SK-N-SH (cell line): ENCODE results near the gene ATP11A. TPM values are rescaled to one million over a fixed set of nuclear protein-coding genes. Genes with fewer than 3 reads are reported as not detected.

Experiments
- CTCF ChIA-PET: fragments of 300-600, 350-600 bp; formaldehyde crosslinking; extraction: SDS; loops from one replicate; lab custom pipeline; 2021; lab: Yijun Ruan, JAX
- POLR2A ChIA-PET: fragments of 350-600 bp; sonication (Branson Sonifier 250); formaldehyde crosslinking; extraction: SDS; loops from one replicate; lab custom pipeline; 2020; ENCODE audit warnings: antibody characterized with exemption, inconsistent platforms; lab: Yijun Ruan, JAX
- DNase-seq: peaks from one replicate; pipeline ENCODE4 v3.0.0; 2012
- H2AFZ ChIP-seq: fragments of 200-600 bp; sonication (generic); 2 replicates; pipeline ENCODE4 v1.8.1; 2016; ENCODE audit warnings: antibody characterized with exemption, mild to moderate bottlenecking, low read depth
- H3F3A ChIP-seq: fragments of 200-600 bp; sonication (generic); replicated peaks from 2 replicates; pipeline ENCODE3; 2016; ENCODE audit warnings: antibody characterized with exemption, mild to moderate bottlenecking; ENCODE audit not compliant: insufficient read depth
- H3K27ac ChIP-seq, 2 experiments: fragments of 200-500 bp in 1 of 2; fragments of 200-600 bp in 1 of 2; sonication (Bioruptor generic) in 1 of 2; sonication (generic), shearing (Covaris generic) in 1 of 2; 2 replicates each; pipeline versions ENCODE4 v1.5.1 to v1.6.1; 2014 to 2016; ENCODE audit warnings: low read depth in 2 of 2, inconsistent platforms in 1 of 2, low read length in 1 of 2, mild to moderate bottlenecking in 1 of 2, mixed read lengths in 1 of 2
- H3K27me3 ChIP-seq: fragments of 200-600 bp; sonication (generic), shearing (Covaris generic); 2 replicates; pipeline ENCODE4 v1.6.1; 2016; ENCODE audit warnings: mixed run types; ENCODE audit not compliant: insufficient read depth
- H3K36me3 ChIP-seq, 2 experiments: fragments of 200-500 bp in 1 of 2; fragments of 200-600 bp in 1 of 2; sonication (Bioruptor generic) in 1 of 2; sonication (generic) in 1 of 2; replicated peaks in 1 of 2; 2 replicates each; pipeline versions ENCODE3 to v1.5.1; 2014 to 2016; ENCODE audit warnings: low read length in 1 of 2, mild to moderate bottlenecking in 1 of 2; ENCODE audit not compliant: insufficient read depth in 2 of 2, control insufficient read depth in 1 of 2
- H3K4me1 ChIP-seq, 2 experiments: fragments of 200-500 bp in 1 of 2; fragments of 200-600 bp in 1 of 2; sonication (Bioruptor generic) in 1 of 2; sonication (generic), shearing (Covaris generic) in 1 of 2; 2 replicates each; pipeline versions ENCODE4 v1.5.1 to v1.6.1; 2014 to 2016; ENCODE audit warnings: low read depth in 1 of 2, low read length in 1 of 2, mixed run types in 1 of 2; ENCODE audit not compliant: insufficient read depth in 2 of 2, control insufficient read depth in 1 of 2
- H3K4me2 ChIP-seq: fragments of 200-600 bp; sonication (generic), shearing (Covaris generic); 2 replicates; pipeline ENCODE4 v1.6.1; 2017; ENCODE audit warnings: mixed run types
- H3K4me3 ChIP-seq, 2 experiments: fragments of 200-500 bp in 1 of 2; fragments of 200-600 bp in 1 of 2; sonication (Bioruptor generic) in 1 of 2; sonication (generic), shearing (Covaris generic) in 1 of 2; 2 replicates each; pipeline versions ENCODE4 v1.5.1 to v1.8.1; 2014 to 2016; ENCODE audit warnings: low read depth in 2 of 2, inconsistent platforms in 1 of 2, low read length in 1 of 2, mild to moderate bottlenecking in 1 of 2, mixed read lengths in 1 of 2, moderate library complexity in 1 of 2
- H3K79me2 ChIP-seq: fragments of 200-600 bp; sonication (generic); 2 replicates; pipeline ENCODE4 v1.8.1; 2017; ENCODE audit warnings: mild to moderate bottlenecking; ENCODE audit not compliant: insufficient read depth
- H3K9ac ChIP-seq: fragments of 200-600 bp; sonication (generic); 2 replicates; pipeline ENCODE4 v1.6.1; 2017; ENCODE audit warnings: mixed run types
- H3K9me2 ChIP-seq: fragments of 200-600 bp; sonication (generic); 2 replicates; pipeline ENCODE4 v1.6.1; 2017; ENCODE audit warnings: mixed run types
- H3K9me3 ChIP-seq: fragments of 200-600 bp; sonication (generic); 2 replicates; pipeline ENCODE4 v1.6.1; 2017; ENCODE audit warnings: mixed run types, mild to moderate bottlenecking, moderate library complexity
- H4K20me1 ChIP-seq: fragments of 200-600 bp; sonication (generic); 2 replicates; pipeline ENCODE4 v1.6.1; 2017; ENCODE audit warnings: mild to moderate bottlenecking, mixed run types; ENCODE audit not compliant: insufficient read depth
- CTCF ChIP-seq: fragments of 200-600 bp; sonication (generic); IDR thresholded peaks from 2 replicates; pipeline ENCODE4 v1.6.1; 2017; ENCODE audit warnings: antibody characterized with exemption, mild to moderate bottlenecking, moderate library complexity
- FOSL2 ChIP-seq: IDR thresholded peaks from 2 replicates; pipeline ENCODE4 v1.4.0; 2012; ENCODE audit warnings: low read depth, mild to moderate bottlenecking, moderate library complexity, borderline replicate concordance
- FOXJ3 ChIP-seq: sonication (generic); formaldehyde crosslinking; IDR thresholded peaks from 2 replicates; pipeline ENCODE4 v1.5.1; 2020; ENCODE audit warnings: mild to moderate bottlenecking, missing genetic modification reagents
- JUND ChIP-seq: IDR thresholded peaks from 2 replicates; pipeline ENCODE4 v1.4.0; 2012
- MEF2A ChIP-seq: IDR thresholded peaks from 2 replicates; pipeline ENCODE4 v1.4.0; 2012; ENCODE audit warnings: low read depth, borderline replicate concordance
- MXI1 ChIP-seq: IDR thresholded peaks from 2 replicates; pipeline ENCODE4 v1.6.1; 2012; ENCODE audit warnings: mild to moderate bottlenecking, low read depth, low read length, improper control_type of control experiment
- NRF1 ChIP-seq: IDR thresholded peaks from 2 replicates; pipeline ENCODE4 v1.6.1; 2012; ENCODE audit warnings: low read depth, mild to moderate bottlenecking, low read length
- POLR2AphosphoS5 ChIP-seq: IDR thresholded peaks from 2 replicates; pipeline ENCODE4 v1.6.1; 2012; ENCODE audit warnings: low read depth, low read length
- RCOR1 ChIP-seq: fragments of 150-350 bp; IDR thresholded peaks from 2 replicates; pipeline ENCODE4 v1.6.1; 2017; ENCODE audit warnings: antibody characterized with exemption, low read length
- RFX5 ChIP-seq: IDR thresholded peaks from 2 replicates; pipeline ENCODE4 v1.6.1; 2012; ENCODE audit warnings: mild to moderate bottlenecking, improper control_type of control experiment, low read length
- RXRA ChIP-seq: IDR thresholded peaks from 2 replicates; pipeline ENCODE4 v1.4.0; 2012; ENCODE audit warnings: low read depth, mild to moderate bottlenecking, borderline replicate concordance
- SIN3A ChIP-seq: IDR thresholded peaks from 2 replicates; pipeline ENCODE4 v1.6.1; 2012; ENCODE audit warnings: low read depth, mild to moderate bottlenecking, low read length, moderate library complexity, borderline replicate concordance
- TEAD4 ChIP-seq: IDR thresholded peaks from 2 replicates; pipeline ENCODE4 v1.4.0; 2012; ENCODE audit warnings: mild to moderate bottlenecking, borderline replicate concordance; ENCODE audit not compliant: insufficient read depth
- USF2 ChIP-seq: fragments of 150-350 bp; IDR thresholded peaks from 2 replicates; pipeline ENCODE4 v1.6.1; 2017; ENCODE audit warnings: antibody characterized with exemption, low read length, low read depth, borderline replicate concordance
- WGBS: methylation state at CpG from one replicate; pipeline ENCODE4 v1.1.6; 2017; ENCODE audit warnings: low lambda C conversion rate; 5-methylcytosine and 5-hydroxymethylcytosine counted together
- polyA plus RNA-seq, 3 experiments: library from polyadenylated mRNA; depleted of rRNA; stranded (reverse); fragments of >200 nt; gene quantifications; 2 replicates each; pipeline ENCODE4 v1.2.3, GENCODE V29; 2012
- TF ChIP-seq, protein P1 (sequence below): IDR thresholded peaks from 2 replicates; pipeline ENCODE4 v1.4.0; 2012; ENCODE audit warnings: low read depth, borderline replicate concordance
- TF ChIP-seq, protein P2 (sequence below): fragments of 150-350 bp; IDR thresholded peaks from 2 replicates; pipeline ENCODE4 v1.6.1; 2016; ENCODE audit warnings: mild to moderate bottlenecking, low read depth, low read length
- TF ChIP-seq, protein P3 (sequence below): IDR thresholded peaks from 2 replicates; pipeline ENCODE4 v1.4.0; 2012; ENCODE audit warnings: low read depth, borderline replicate concordance

Gene ATP11A
- polyA plus RNA-seq, 1 of the 3 experiments (the other 2 are of a cell fraction) = 4.1 TPM

- Histone ChIP-seq H3F3A (no peaks in the 10 kb centered on the region), H3K27me3 (no peaks in the 10 kb centered on the region), H3K79me2 (no peaks in the 10 kb centered on the region), H3K4me2 (no peak overlapping the region), H2AFZ (no peak overlapping the region), H3K9ac (no peak overlapping the region), H3K9me3 (no peaks in the 10 kb centered on the region), H4K20me1 (no peaks in the 10 kb centered on the region), H3K27ac (no peak overlapping the region), H3K4me1 (peaks cover 0 to 2% of the 10 kb centered on the region in 2 experiments; a peak in 1 of 4 replicates), H3K9me2 (no peaks in the 10 kb centered on the region), H3K4me3 (no peak overlapping the region), H3K36me3 (no peaks in the 10 kb centered on the region)
- DNase-seq = no peak
- TF ChIP-seq FOXJ3 (CRISPR knock-in tag) (no peak), RXRA (no peak), USF2 (no peak), TEAD4 (no peak), NRF1 (no peak)
- TF ChIP-seq, protein P1, sequence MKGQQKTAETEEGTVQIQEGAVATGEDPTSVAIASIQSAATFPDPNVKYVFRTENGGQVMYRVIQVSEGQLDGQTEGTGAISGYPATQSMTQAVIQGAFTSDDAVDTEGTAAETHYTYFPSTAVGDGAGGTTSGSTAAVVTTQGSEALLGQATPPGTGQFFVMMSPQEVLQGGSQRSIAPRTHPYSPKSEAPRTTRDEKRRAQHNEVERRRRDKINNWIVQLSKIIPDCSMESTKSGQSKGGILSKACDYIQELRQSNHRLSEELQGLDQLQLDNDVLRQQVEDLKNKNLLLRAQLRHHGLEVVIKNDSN = no peak
- ChIA-PET POLR2A (no interaction called here), CTCF (interaction anchor here (0.8 kb wide), 1 partner anchor 10 kb away, joined by 3 read pairs; no protein-coding TSS in a partner anchor)
- 84% methylated on average over 6 of the region's 17 CpGs for WGBS
These were observed 10.5 kb upstream of the ATP11A start for GRCh38 chr13:112679381-112679780.

DNA sequence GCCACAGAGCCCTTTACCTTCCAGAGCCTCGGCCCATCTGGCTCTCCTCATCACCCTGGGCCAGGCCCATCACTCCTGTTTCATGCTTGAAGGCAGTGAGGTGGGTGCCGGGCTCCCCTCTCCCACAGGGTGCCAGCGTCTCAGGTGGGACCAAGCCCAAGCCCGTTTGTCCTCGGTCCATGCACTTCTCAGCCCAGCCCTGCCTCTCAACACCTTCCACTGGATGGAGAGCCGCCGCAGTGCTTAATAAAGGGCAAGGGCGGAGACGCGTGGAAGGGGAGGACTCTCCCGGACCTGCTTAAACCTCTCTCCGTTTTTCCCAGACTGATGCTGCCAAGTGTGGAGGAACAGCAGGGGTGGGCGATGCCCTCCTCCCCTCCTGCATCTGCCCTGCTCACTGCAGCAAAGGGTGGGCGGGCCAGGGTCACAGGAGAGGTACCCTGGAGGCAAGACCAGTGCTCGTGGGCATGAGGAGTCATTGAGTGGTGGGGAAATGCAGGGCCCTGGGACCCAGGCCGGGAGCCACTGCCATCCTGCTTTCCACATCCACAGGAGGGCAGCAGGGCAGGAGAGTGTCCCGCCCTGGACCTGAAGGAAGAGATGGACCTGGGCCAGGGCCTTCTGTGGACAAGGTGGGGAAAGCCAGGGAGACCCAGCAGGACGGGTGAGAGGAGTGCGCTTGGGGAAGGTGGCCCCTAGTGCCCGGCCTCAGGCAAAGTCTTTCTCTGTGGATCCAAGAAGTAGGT is 9.7 kb upstream of the ATP11A start:
- H3F3A ChIP-seq = no peaks in the 10 kb centered on the region
- no peak overlapping the region for H3K27ac ChIP-seq
- POLR2A ChIA-PET = no interaction called here
- no peak for DNase-seq
- no peaks in the 10 kb centered on the region for H3K79me2 ChIP-seq
- CTCF ChIA-PET = interaction anchor here (0.8 to 1.5 kb wide), 3 partner anchors 9 to 195 kb away, joined by 3 read pairs; no protein-coding TSS in a partner anchor
- H3K9ac ChIP-seq = no peak overlapping the region
- H3K4me1 ChIP-seq = peaks cover 0 to 2% of the 10 kb centered on the region in 2 experiments; a peak in 1 of 4 replicates
- no peak overlapping the region for H3K4me2 ChIP-seq
- H3K9me3 ChIP-seq = no peaks in the 10 kb centered on the region
- no peaks in the 10 kb centered on the region for H3K9me2 ChIP-seq
- H4K20me1 ChIP-seq = no peaks in the 10 kb centered on the region
- 72% methylated on average over 20 of the region's 20 CpGs for WGBS
- H3K27me3 ChIP-seq = no peaks in the 10 kb centered on the region
- no peak overlapping the region for H2AFZ ChIP-seq
- H3K36me3 ChIP-seq = no peaks in the 10 kb centered on the region
- no peak overlapping the region for H3K4me3 ChIP-seq
- TF ChIP-seq RXRA (no peak), RCOR1 (no peak), FOSL2 (no peak), RFX5 (no peak), SIN3A (no peak), CTCF (no peak), MXI1 (no peak), POLR2AphosphoS5 (no peak), MEF2A (no peak), JUND (no peak)
- TF ChIP-seq, protein P2, sequence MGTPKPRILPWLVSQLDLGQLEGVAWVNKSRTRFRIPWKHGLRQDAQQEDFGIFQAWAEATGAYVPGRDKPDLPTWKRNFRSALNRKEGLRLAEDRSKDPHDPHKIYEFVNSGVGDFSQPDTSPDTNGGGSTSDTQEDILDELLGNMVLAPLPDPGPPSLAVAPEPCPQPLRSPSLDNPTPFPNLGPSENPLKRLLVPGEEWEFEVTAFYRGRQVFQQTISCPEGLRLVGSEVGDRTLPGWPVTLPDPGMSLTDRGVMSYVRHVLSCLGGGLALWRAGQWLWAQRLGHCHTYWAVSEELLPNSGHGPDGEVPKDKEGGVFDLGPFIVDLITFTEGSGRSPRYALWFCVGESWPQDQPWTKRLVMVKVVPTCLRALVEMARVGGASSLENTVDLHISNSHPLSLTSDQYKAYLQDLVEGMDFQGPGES = no peak
- TF ChIP-seq, protein P3, sequence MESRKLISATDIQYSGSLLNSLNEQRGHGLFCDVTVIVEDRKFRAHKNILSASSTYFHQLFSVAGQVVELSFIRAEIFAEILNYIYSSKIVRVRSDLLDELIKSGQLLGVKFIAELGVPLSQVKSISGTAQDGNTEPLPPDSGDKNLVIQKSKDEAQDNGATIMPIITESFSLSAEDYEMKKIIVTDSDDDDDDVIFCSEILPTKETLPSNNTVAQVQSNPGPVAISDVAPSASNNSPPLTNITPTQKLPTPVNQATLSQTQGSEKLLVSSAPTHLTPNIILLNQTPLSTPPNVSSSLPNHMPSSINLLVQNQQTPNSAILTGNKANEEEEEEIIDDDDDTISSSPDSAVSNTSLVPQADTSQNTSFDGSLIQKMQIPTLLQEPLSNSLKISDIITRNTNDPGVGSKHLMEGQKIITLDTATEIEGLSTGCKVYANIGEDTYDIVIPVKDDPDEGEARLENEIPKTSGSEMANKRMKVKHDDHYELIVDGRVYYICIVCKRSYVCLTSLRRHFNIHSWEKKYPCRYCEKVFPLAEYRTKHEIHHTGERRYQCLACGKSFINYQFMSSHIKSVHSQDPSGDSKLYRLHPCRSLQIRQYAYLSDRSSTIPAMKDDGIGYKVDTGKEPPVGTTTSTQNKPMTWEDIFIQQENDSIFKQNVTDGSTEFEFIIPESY = no peak
- TF ChIP-seq, protein P1 = no peak
